Measurements from ENCODE around the gene MYOC.

Gene MYOC

DNA sequence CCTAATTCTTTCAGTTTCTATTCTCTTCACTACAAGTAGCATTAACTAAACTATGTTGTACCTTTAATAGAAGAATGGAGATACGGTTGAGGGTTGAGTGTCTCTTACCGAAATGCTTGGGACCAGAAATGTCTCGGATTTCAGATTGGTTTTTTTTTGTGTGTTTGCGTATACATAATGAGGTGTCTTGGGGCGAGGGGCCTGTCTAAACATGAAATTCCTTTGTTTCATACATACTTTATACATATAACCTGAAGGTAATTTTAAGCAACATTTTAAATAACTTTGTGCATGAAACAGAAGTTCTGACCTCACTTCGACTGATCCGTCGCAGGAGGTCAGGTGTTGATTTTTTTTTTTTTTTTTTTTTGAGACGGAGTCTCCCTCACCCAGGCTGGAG lies 66.8 kb downstream of the MYOC start:
- H3K27ac ChIP-seq (ENCODE audit: insufficient read depth, low read depth, low read length, poor library complexity, severe bottlenecking): no peak overlapping the region
- no peaks in the 10 kb centered on the region for H3K9me3 ChIP-seq (ENCODE audit: control insufficient read depth, low read length)
- no peaks in the 10 kb centered on the region for H3K4me1 ChIP-seq (ENCODE audit: control insufficient read depth, insufficient read depth, low read length)
- no peak overlapping the region for H3K4me3 ChIP-seq (ENCODE audit: insufficient read depth, low read depth, low read length)
- peaks cover 53% of the 10 kb centered on the region for H3K36me3 ChIP-seq (ENCODE audit: control insufficient read depth, insufficient read depth, low read length)
- WGBS, 2 experiments: 95 to 98% methylated on average over 5 to 8 of the region's 9 CpGs
- H3K27me3 ChIP-seq (ENCODE audit: control insufficient read depth, insufficient read depth, low read length, poor library complexity, severe bottlenecking): no peaks in the 10 kb centered on the region

Data from ectodermal cell (in vitro differentiated cells).